Naive B cell (primary cell): ENCODE results near the gene PRR5L. TPM values are rescaled to one million over a fixed set of nuclear protein-coding genes. Genes with fewer than 3 reads are reported as not detected.
"Not testable (repeated sequence)": the region's sequence is repeated elsewhere in the genome, so short reads cannot be mapped to it uniquely, and the experiment has no call there.

Source experiments
- ATAC-seq, 2 donors: fragments of 150-1000 bp; cut with Tn5 transposase; 2 replicates each; pipeline ENCODE4 v1.10.0; 2021; ENCODE audit warnings: low read depth in 2 of 2, mild to moderate bottlenecking in 2 of 2, moderate library complexity in 2 of 2
- DNase-seq: peaks from one replicate; pipeline ENCODE4 v3.0.0; 2022
- H3K27ac Mint-ChIP-seq, 6 donors: one replicate each; pipeline ENCODE4 v1.8.0; 2020 to 2022; ENCODE audit warnings: mild to moderate bottlenecking in 6 of 6, mixed read lengths in 6 of 6, moderate library complexity in 5 of 6, inconsistent platforms in 2 of 6
- H3K27me3 Mint-ChIP-seq, 3 donors: one replicate each; pipeline ENCODE4 v1.8.0; 2021 to 2022; ENCODE audit warnings: mixed read lengths in 3 of 3, mild to moderate bottlenecking in 1 of 3
- H3K36me3 Mint-ChIP-seq, 2 donors: one replicate each; pipeline ENCODE4 v1.8.0; 2020 to 2022; ENCODE audit warnings: mixed read lengths in 2 of 2, inconsistent platforms in 1 of 2, mild to moderate bottlenecking in 1 of 2
- H3K4me1 Mint-ChIP-seq, 3 donors: one replicate each; pipeline ENCODE4 v1.8.0; 2020 to 2022; ENCODE audit warnings: mixed read lengths in 3 of 3, inconsistent platforms in 1 of 3, mild to moderate bottlenecking in 1 of 3, moderate library complexity in 1 of 3
- H3K4me3 Mint-ChIP-seq, 8 donors: one replicate each; pipeline ENCODE4 v1.8.0; 2020 to 2022; ENCODE audit warnings: mild to moderate bottlenecking in 8 of 8, mixed read lengths in 8 of 8, moderate library complexity in 8 of 8, inconsistent platforms in 2 of 8
- H3K9me3 Mint-ChIP-seq, 7 donors: one replicate each; pipeline ENCODE4 v1.8.0; 2020 to 2022; ENCODE audit warnings: mixed read lengths in 7 of 7, mild to moderate bottlenecking in 5 of 7, inconsistent platforms in 2 of 7, moderate library complexity in 1 of 7
- polyA plus RNA-seq, 6 donors: library from polyadenylated mRNA; unstranded; fragments of 300-500 nt; fragmentation: Illumina TruSeq; gene quantifications; one replicate each; pipeline ENCODE4 v1.2.3, GENCODE V29; 2021; ENCODE audit warnings: low read depth in 6 of 6

The PRR5L gene
- polyA plus RNA-seq, 6 donors from 2014 or later, result 0.97 to 4.9 (median 1.9) TPM; not detected in 1

GRCh38 chr11:36314434-36314767 is 18.3 kb downstream of the PRR5L start:
- Mint-ChIP-seq H3K4me1 (no peaks in the 10 kb centered on the region), H3K27me3 (peaks cover 18 to 60% (median 48%) of the 10 kb centered on the region in 3 donors), H3K4me3 (no peak overlapping the region), H3K36me3 (no peaks in the 10 kb centered on the region), H3K9me3 (no peaks in the 10 kb centered on the region), H3K27ac (no peak overlapping the region)
- DNase-seq (no peak), ATAC-seq (no peak)

DNA sequence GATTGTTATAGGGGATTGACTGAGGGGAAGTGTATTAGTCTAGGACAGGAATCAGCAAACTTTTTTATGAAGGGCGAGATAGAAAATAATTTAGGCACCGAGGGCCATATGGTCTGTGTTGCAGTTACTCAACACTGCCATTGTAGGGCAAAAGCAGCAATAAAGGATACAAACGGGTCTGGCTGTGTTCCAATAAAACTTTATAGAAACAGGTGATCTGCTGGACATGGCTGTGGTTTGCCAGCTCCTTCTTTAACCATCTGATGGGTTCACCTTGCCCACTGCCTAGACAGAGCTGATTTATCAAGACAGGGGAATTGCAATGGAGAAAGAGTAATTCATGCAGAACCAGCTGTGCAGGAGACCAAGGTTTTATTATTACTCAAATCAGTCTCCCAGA is 20.0 kb downstream of the PRR5L start:
- H3K9me3 Mint-ChIP-seq, result no peaks in the 10 kb centered on the region
- H3K27ac Mint-ChIP-seq, result no peak overlapping the region
- no peaks in the 10 kb centered on the region for H3K36me3 Mint-ChIP-seq
- peaks cover 12 to 54% (median 43%) of the 10 kb centered on the region in 3 donors for H3K27me3 Mint-ChIP-seq
- ATAC-seq, result no peak
- H3K4me3 Mint-ChIP-seq, result no peak overlapping the region
- no peaks in the 10 kb centered on the region for H3K4me1 Mint-ChIP-seq
- no peak for DNase-seq

DNA sequence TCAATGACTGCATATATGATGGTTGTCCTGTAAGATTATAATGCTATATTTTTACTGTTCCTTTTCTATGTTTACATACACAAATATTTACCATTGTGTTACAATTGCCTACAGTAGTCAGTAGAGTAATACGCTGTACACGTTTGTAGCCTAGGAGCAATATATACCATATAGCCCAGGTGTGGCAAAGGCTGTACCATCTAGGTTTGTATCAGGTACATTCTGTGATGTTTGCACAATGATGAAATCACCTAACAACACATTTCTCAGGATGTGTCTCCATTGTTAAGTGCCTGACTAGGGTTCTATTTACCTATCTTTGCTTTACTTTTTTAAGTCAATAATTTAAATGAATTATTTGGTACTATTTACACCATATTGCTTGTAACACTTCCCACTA is 21.9 kb downstream of the PRR5L start:
- Mint-ChIP-seq H3K9me3 (no peaks in the 10 kb centered on the region), H3K36me3 (peaks cover 0 to 4% of the 10 kb centered on the region in 2 donors), H3K4me3 (no peak overlapping the region), H3K4me1 (no peaks in the 10 kb centered on the region), H3K27ac (no peak overlapping the region), H3K27me3 (peaks cover 12 to 43% (median 42%) of the 10 kb centered on the region in 3 donors)
- DNase-seq (no peak), ATAC-seq (no peak)

DNA sequence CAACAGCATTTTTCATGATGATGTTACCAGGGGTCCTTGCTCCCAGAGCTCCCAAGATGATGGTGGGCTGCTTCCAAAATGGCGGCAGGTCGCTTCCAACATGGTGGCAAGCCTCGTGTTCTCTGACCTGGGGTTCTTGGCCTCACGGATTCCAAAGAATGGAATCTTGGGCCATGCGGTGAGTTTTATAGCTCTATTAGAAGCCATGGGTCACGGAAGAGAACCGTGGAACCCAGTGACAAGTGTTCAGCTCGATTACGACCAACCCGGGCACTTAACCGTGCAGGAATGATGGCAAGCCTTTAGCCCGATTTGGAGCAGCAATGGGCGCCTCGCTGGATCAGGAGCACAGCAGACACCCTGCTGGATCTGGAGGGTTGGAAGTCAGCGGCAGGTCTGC is 28.9 kb downstream of the PRR5L start:
- peaks cover 14 to 19% (median 17%) of the 10 kb centered on the region in 3 donors for H3K4me1 Mint-ChIP-seq
- H3K36me3 Mint-ChIP-seq, H3K27me3 Mint-ChIP-seq, DNase-seq, H3K4me3 Mint-ChIP-seq, H3K9me3 Mint-ChIP-seq, ATAC-seq: not testable (repeated sequence)
- H3K27ac Mint-ChIP-seq, result peak overlapping the region in 1 of 6 donors; percentile 47

DNA sequence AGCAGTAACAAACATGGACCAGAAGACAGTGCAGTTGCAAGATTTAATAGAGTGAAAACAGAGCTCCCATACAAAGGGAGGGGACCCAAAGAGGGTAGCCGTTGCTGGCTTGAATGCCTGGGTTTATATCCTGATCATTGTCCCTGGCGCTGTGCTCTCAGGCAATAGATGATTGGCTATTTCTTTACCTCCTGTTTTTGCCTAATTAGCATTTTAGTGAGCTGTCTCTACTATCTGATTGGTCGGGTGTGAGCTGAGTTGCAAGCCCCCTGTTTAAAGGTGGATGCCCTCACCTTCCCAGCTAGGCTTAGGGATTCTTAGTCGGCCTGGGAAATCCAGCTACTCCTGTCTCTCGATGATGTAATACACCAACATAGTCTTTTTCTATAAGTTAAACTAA is 29.3 kb downstream of the PRR5L start:
- H3K9me3 Mint-ChIP-seq, H3K36me3 Mint-ChIP-seq, H3K4me3 Mint-ChIP-seq, DNase-seq, H3K27me3 Mint-ChIP-seq, ATAC-seq: not testable (repeated sequence)
- peaks cover 14 to 19% (median 17%) of the 10 kb centered on the region in 3 donors for H3K4me1 Mint-ChIP-seq
- H3K27ac Mint-ChIP-seq, result peak overlapping the region in 1 of 6 donors; percentile 47

DNA sequence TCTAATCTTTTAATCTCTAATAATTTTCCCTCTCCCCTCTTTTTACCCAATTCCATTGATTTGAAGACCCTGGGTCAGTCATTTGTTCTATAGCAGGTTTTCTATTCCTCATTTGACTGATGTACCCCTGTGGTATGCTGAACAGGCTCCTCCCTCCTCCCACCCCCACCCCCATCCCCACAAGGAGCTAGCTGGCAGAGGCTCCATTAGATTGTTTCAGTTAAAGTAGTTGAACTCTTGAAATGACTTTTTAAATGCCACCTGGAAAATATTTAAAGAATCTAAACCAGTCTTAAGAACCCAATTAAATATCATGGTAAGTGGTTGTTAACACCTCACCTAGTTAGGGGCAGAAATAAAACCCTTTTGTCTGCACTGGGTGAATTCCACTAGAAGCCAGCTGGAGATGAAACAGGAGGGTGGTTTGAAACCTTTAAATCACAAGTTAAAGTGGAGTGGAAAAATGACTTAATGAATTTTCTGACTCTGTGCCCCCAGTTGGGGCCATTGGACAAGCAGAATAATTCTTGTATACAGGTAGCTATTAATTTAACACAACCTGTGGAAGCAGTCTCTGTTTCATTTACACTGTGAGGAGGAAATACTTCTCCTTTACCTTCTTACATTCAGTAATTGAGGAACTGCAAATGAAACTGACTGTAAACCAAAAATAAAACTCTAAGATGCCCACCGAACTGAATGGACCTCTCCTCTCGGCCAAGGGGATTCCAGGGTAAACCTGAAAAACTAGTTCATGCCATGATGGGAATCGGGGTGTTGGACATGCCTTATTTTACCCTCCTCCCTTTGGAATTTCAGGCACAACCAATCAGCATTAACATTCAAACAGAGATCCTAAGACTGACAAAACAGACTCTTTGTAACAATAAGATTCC is 30.7 kb downstream of the PRR5L start:
- Mint-ChIP-seq H3K36me3 (peaks cover 0 to 4% of the 10 kb centered on the region in 2 donors), H3K9me3 (no peaks in the 10 kb centered on the region), H3K4me1 (peaks cover 14 to 19% (median 17%) of the 10 kb centered on the region in 3 donors), H3K27me3 (no peaks in the 10 kb centered on the region), H3K27ac (peak overlapping the region; percentile 20 to 97 (median 82)), H3K4me3 (peak overlapping the region; percentile 6 to 91 (median 80))
- ATAC-seq (peak; percentile 89 to 95), DNase-seq (peak; percentile 30)

DNA sequence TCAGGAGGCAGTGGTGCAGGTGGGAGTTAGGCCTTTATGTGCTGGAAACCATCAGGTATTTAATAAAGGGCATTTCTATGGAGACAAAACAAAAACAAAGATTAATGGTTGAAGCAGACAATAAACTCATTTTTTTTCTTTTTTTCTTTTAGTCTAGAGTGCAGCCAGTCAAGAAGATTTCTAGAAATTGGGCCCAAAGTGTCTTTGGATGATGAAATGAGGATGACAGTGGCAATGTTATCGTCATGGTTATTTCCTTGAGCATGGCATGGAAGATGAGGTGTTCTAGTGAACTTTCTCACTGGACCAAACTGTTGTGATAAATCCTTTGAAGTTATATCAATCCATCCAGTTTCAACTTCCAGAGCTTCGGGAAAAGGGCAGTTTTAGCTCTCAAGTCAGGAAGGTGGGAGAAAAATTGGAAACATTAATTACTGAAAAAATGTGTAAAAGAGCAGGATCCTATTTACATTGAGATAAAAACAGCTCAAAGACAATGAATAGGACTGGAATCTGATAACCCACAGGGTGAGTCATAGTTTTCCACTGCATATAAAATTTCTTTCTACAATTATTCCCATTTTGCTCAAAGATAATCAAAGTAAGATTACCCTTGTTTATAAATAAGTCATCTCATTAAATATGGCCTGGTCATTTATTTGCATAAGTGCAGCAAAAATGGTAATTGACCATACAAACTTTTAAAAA is 33.0 kb downstream of the PRR5L start:
- peaks cover 14 to 19% (median 17%) of the 10 kb centered on the region in 3 donors for H3K4me1 Mint-ChIP-seq
- H3K27me3 Mint-ChIP-seq, result peaks cover 0 to 8% (median 0%) of the 10 kb centered on the region in 3 donors
- no peak for DNase-seq
- H3K27ac Mint-ChIP-seq, result no peak overlapping the region
- no peaks in the 10 kb centered on the region for H3K36me3 Mint-ChIP-seq
- ATAC-seq, result no peak
- H3K4me3 Mint-ChIP-seq, result no peak overlapping the region
- H3K9me3 Mint-ChIP-seq, result peaks cover 0 to 3% (median 0%) of the 10 kb centered on the region in 7 donors

GRCh38 chr11:36330411-36330810 is 34.3 kb downstream of the PRR5L start:
- H3K27me3 Mint-ChIP-seq, result peaks cover 0 to 8% (median 5%) of the 10 kb centered on the region in 3 donors
- H3K27ac Mint-ChIP-seq, result no peak overlapping the region
- H3K9me3 Mint-ChIP-seq, result peaks cover 0 to 5% (median 0%) of the 10 kb centered on the region in 7 donors
- ATAC-seq, result no peak
- peaks cover 14 to 19% (median 17%) of the 10 kb centered on the region in 3 donors for H3K4me1 Mint-ChIP-seq
- no peaks in the 10 kb centered on the region for H3K36me3 Mint-ChIP-seq
- DNase-seq, result no peak
- no peak overlapping the region for H3K4me3 Mint-ChIP-seq

DNA sequence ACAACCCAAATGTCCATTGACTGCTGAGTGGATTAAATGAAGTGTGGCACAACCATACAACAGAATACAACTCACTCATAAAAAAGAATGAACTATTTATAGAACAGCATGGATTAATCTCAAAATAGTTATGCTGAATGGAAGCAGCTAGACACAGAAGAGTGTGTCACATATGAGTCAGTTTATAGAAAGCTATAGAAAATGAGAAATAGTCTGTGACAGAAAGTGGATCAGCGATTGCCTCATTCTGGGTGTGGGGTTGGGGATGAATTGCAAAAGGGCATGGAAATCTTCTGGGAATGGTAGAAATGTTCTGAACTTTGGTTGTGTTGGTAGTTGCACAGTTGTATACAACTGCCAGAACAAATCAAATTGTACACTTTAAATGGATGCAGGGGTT is 37.4 kb downstream of the PRR5L start:
- H3K36me3 Mint-ChIP-seq, result no peaks in the 10 kb centered on the region
- no peak for ATAC-seq
- peak overlapping the region in 1 of 6 donors; percentile 50 for H3K27ac Mint-ChIP-seq

GRCh38 chr11:36333897-36334296 is 37.8 kb downstream of the PRR5L start:
- Mint-ChIP-seq H3K4me1 (no peaks in the 10 kb centered on the region), H3K27ac (no peak overlapping the region), H3K4me3 (no peak overlapping the region), H3K27me3 (peaks cover 0 to 9% (median 8%) of the 10 kb centered on the region in 3 donors), H3K9me3 (peaks cover 0 to 10% (median 0%) of the 10 kb centered on the region in 7 donors), H3K36me3 (no peaks in the 10 kb centered on the region)
- ATAC-seq, result no peak
- DNase-seq, result no peak

More for the DNA sequence above, 37.4 kb downstream of the PRR5L start:
- Mint-ChIP-seq H3K27me3 (peaks cover 0 to 9% (median 8%) of the 10 kb centered on the region in 3 donors), H3K9me3 (peaks cover 0 to 9% (median 0%) of the 10 kb centered on the region in 7 donors), H3K4me3 (no peak overlapping the region), H3K4me1 (no peaks in the 10 kb centered on the region)
- DNase-seq, result no peak

- no peaks in the 10 kb centered on the region for H3K36me3 Mint-ChIP-seq
- H3K9me3 Mint-ChIP-seq, result peaks cover 0 to 8% (median 0%) of the 10 kb centered on the region in 7 donors
- H3K27ac Mint-ChIP-seq, result no peak overlapping the region
- DNase-seq (no peak), ATAC-seq (no peak)
- H3K27me3 Mint-ChIP-seq, result peaks cover 4 to 19% (median 12%) of the 10 kb centered on the region in 3 donors
- H3K4me1 Mint-ChIP-seq, result no peaks in the 10 kb centered on the region
- H3K4me3 Mint-ChIP-seq, result no peak overlapping the region
Observed at GRCh38 chr11:36339888-36340287, 43.8 kb downstream of the PRR5L start.

DNA sequence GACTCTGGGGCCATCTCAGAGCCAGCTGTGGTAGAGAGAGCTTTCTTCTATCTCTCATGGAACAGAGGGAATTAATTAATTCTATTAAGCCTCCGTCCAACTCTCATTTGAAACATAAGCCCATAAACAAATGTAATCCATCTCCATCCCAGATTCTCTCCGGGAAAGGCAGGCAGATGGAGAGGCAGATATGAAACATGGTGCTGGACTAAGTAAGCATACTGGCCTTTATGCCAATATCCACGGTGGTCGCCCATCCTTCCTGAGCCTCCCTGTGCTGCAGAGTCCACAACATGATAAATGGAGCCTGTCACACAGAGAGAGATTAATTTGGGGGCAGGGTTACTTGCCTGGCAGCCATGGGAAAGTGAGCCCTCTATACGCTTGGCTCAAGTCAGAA is 44.8 kb downstream of the PRR5L start:
- H3K27me3 Mint-ChIP-seq, result peaks cover 4 to 24% (median 15%) of the 10 kb centered on the region in 3 donors
- no peak overlapping the region for H3K27ac Mint-ChIP-seq
- H3K4me1 Mint-ChIP-seq, result no peaks in the 10 kb centered on the region
- H3K9me3 Mint-ChIP-seq, result peaks cover 0 to 8% (median 0%) of the 10 kb centered on the region in 7 donors
- ATAC-seq (no peak), DNase-seq (no peak)
- H3K36me3 Mint-ChIP-seq, result no peaks in the 10 kb centered on the region
- H3K4me3 Mint-ChIP-seq, result no peak overlapping the region

DNA sequence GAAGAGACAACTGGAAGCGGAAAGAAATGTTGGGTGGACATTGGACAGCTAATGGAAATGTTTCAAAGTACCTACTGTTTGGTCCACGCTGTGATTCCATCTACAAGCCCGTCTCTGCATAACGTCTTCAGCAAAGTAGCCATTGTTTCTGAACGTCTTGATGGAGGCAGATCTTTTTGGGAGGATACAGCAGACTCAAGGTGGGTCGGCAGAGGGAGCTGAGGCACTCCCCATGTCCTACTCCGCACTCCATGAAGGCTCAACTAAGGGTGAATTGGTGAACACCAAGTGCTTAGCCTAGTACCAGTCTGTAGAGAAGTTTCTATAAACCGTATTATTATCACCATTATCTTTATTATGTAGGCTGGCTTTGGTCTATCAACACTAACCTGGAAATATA is 45.8 kb downstream of the PRR5L start:
- no peak for DNase-seq
- Mint-ChIP-seq H3K9me3 (peaks cover 0 to 8% (median 0%) of the 10 kb centered on the region in 7 donors), H3K4me3 (no peak overlapping the region), H3K27ac (no peak overlapping the region), H3K4me1 (no peaks in the 10 kb centered on the region), H3K36me3 (no peaks in the 10 kb centered on the region), H3K27me3 (peaks cover 4 to 24% (median 15%) of the 10 kb centered on the region in 3 donors)
- ATAC-seq, result no peak
